ENCODE results near the gene TBC1D14.
A peak's percentile ranks its signal among the peaks of the same experiment; 100 is the strongest.

The TBC1D14 gene

DNA sequence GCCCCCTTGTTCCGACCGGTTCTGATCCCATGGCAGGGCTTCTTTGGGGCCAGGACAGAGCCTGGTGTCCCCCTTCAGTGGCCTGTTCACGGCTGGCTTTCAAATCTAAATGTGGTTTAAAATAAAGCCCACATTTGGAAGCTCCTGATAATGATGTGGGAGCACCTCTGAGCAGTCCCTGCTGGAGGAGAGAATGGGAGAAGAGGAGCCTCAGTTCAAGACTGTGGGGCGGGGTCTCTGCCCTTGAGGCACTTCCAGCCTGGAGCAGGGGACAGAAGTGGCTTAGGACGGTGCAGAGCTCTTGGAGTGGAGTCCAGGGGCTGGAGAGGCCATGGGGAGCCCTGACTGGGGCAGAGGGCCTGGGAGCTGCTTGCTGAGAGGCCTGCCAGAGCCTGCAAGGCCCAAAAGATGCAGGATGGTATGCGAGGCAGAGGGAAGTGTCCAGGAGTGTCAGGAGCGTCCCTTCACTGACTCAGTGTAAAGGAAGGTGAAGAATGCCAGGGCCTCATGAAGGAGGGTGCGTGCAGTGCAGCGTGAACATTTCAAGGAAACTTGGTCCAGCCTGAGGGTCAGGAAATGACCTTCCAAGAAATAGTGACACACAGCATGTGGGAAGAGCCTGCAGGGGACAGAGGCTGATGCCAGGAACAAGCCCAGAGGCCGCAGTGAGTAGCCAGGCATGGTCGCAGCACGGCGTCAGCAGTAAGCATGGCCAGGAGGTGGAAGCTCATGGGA, 112.5 kb downstream of the TBC1D14 start:
- no peak for DNase-seq (ENCODE audit: low read depth, low spot score)

DNA sequence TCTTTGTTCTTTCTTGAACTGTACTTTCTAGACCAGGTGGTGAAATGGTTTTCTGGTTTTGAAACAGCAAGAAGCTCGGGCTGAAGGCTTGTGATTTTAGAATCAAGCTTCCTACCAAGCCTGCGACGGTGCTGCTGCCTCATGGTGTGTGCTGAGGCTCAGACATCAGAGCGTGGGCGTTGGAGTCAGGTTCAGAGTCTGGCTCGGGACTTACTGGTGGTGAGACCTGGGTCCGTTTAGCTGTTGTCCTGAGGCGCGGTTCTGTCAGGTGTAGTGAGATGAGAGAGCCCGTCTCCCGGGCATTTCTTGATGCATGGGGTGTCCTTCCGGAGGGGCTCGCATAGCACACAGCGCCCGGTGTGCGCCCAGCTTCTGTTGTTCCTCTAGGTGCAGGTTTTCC, 113.9 kb downstream of the TBC1D14 start:
- DNase-seq (ENCODE audit: low read depth, low spot score) = no peak

GRCh38 chr4:7023901-7024300, 114.3 kb downstream of the TBC1D14 start:
- no peak for DNase-seq (ENCODE audit: low read depth, low spot score)

DNA sequence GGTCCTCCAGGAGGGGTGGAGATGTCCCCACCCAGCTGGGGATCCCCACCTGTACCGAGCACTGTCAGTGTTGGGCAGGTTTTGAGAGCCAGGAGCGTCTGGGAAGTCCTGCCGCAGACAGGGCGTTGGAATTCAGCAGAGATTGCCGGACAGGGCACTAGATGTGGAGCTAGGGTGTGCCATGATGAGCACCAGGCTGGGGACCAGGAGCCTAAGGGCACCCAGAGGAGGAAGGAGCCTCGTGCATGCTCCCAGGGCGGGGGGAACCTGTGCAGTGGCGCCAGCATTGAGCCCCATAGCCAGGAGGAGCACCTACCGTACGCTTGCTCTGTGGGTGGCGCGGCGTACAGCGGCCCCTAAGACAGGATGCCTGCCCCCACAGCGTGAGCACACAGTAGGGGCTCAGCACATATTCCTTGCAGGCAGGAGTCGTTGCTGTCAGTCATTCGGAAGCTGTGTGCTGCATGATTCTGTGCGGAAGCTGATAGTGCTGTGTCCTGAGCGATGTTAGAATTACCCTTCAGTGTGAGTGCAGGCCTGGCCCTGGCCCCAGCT, 114.8 kb downstream of the TBC1D14 start:
- no peak for DNase-seq (ENCODE audit: low read depth, low spot score)

DNA sequence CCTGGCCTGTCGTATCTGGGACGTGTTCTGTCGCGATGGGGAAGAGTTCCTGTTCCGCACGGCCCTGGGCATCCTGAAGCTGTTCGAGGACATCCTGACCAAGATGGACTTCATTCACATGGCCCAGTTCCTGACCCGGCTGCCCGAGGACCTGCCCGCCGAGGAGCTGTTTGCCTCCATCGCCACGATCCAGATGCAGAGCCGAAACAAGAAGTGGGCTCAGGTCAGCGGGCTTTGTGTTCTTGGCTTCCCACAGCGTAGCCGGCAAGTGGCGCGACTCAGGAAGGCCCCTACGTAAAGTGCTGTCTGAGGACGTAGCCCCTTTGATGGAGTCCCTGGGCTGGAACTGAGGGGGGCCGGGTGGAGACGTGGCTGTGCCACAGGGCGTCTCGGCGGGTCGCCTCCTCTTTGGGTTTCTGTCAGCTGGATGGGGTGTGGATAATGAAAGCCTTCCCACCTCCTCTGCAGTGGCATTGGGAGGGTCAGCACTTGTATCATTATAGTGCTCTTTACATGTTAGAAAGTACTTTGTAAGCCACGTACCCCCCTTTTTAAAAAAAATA, 115.5 kb downstream of the TBC1D14 start:
- DNase-seq (ENCODE audit: low read depth, low spot score) = no peak

GRCh38 chr4:7026107-7026506, 116.5 kb downstream of the TBC1D14 start:
- no peak for DNase-seq (ENCODE audit: low read depth, low spot score)

DNA sequence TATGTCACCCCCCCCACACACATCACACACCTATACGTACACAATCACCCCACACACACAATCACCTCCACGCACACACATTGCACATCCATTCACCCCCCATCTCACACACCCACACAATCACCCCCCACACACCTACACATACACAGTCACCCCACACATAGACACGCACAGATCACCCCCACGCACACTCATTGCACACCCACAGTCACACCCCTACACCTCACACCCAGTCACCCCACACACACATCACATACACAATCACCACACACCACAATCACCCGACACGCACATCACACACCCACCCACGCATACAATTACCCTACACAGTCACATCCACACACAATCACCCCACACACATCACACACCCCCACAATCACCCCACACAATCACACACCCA, 117.7 kb downstream of the TBC1D14 start:
- DNase-seq (ENCODE audit: low read depth, low spot score) = no peak

DNA sequence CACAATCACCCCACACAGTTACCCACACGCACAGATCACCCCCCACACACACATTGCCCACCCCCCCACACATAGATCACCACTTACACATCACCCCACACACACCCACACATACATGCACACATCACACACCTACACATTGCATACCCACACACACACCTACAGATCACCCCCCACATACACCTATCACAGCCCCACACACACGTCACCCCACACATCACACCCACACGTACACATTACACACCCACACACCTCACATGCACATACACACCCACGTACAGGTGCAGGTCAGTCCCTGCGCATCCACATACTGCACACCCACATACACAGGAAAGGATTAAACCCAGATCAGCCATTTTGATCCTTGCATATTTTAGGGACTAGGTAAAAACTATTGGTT, 118.3 kb downstream of the TBC1D14 start:
- no peak for DNase-seq (ENCODE audit: low read depth, low spot score)

GRCh38 chr4:7029212-7029611, 119.6 kb downstream of the TBC1D14 start:
- DNase-seq (ENCODE audit: low read depth, low spot score) = no peak

DNA sequence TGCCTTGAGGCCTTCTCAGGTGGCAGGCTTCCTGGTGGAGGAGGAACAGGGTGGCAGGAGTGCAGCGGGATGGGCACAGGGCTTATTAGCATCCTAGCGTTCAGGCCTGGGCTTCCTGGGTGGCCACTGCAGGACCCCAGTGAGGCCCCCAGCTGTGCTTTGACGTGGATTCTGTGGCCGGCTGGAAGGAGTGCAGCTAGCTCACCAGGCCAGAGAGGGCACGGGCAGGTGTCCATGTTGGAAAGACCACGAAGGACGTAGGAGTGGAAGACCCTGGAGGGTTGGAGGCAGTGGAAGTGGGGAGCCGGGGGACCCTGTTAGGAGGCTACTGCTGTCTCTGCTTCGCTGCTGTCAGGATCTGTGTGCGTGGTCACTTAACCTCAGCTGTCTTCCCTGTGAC, 120.3 kb downstream of the TBC1D14 start:
- no peak for DNase-seq (ENCODE audit: low read depth, low spot score)

- no peak for DNase-seq (ENCODE audit: low read depth, low spot score)
Observed at GRCh38 chr4:7030856-7031255, 121.2 kb downstream of the TBC1D14 start.

- DNase-seq (ENCODE audit: low read depth, low spot score) = no peak
Observed at GRCh38 chr4:7031558-7032449, 122.2 kb downstream of the TBC1D14 start.

GRCh38 chr4:7032596-7032995, 123.0 kb downstream of the TBC1D14 start:
- DNase-seq (ENCODE audit: low read depth, low spot score) = no peak

- DNase-seq (ENCODE audit: low read depth, low spot score) = no peak
Observed at GRCh38 chr4:7034262-7035081, 124.8 kb downstream of the TBC1D14 start.

DNA sequence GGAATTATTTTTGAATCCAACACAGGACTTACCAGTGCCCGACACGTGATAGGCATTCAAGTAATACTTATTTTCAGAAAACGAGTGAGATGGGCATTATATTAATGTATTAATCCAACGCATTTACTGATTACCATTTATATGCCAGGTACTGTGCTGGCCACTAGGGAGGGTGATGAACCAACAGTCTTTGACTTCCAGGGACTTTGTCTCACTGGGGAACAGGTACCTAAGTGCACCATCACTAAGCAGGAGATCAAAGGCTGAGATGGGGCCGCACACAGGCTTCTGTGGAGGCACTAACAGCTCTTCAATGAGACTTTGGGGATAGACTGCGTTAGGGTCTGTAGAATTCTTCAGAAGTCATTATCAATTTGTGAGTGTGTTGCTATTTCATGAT, 127.8 kb downstream of the TBC1D14 start:
- DNase-seq (ENCODE audit: low read depth, low spot score) = no peak

DNA sequence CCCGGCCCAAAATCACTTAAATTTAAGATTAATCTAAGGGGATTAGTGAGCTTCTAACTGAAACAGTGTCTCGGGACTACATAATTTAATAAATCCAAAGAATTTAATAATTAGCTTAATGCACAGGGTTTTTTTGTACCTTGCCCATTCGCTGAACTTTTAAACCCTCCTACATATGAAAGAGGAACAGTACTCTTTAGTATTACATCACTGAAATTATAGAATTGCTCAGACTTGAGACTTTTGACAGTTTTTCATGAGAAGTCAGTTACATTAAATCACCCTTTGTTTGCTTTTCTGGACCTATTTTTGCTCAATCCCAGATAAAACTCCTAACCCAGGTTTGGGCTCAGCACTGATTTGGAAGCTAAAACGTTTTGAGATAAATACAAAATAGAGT, 131.1 kb downstream of the TBC1D14 start:
- no peak for DNase-seq (ENCODE audit: low read depth, low spot score)

DNA sequence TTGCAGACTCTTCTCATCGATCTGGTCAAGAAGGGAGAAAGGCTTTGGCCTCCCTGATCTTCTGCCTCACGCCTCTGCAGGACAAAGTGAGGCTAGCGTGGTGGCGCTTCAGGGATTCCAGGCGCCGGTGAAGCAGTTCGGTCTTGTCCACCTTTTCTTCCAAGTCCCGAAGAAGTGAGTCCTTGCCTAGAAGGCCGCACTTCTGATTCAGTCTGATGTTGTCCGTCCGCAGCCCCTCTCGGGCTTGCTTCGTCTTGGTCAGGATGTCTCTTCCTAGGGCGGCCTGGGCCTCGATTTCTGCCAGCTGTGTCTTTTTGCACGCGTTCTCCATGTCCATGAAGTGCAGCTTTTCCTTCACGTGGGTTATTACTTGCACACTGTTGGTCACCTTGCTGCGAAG, 131.6 kb downstream of the TBC1D14 start:
- no peak for DNase-seq (ENCODE audit: low read depth, low spot score)

- no peak for DNase-seq (ENCODE audit: low read depth, low spot score)
Observed at GRCh38 chr4:7041801-7042502, 132.3 kb downstream of the TBC1D14 start.

DNA sequence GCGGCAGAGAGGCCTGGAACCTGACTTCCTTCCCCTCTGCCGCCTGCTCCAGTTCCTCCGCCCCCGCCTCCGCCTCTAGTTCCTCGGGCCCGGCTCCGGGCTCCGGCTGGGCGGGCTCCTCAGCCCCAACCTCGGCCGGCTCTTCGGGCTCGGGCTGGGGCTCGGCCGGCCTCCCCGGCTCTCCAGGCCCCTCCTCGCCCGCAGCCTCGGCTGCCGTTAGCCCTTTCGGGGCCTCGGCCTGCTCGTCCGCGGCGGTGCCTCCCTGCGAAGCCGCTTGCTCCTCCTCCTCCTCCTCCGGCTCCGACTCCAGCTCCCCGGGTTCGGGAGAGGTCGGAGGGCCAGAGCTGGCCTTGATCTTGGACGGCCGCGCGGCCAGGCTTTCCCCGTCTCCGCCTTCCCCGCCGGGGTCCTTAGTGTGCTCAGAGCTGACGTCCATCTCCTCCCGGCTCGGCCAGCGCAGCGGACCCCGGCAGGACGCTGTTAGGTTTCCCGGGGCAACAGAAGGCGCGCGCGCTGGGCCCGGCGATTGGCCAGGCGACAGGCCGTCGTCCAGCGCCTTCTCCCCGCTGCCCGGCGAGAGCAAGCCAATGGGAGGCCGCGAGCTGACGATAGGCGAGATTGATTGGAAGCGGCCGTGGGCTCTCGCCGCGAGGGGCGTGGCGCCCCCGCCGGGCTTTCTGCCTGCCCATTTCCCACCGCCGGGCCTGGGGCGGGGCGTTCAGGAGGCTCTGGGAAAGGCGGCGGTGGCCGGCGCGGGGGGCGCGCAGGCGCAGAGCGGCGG, 133.1 kb downstream of the TBC1D14 start:
- peak; percentile 80 for DNase-seq (ENCODE audit: low read depth, low spot score)

Measured in iPS DF 19.7 (cell line).